ENCODE measurements around the gene ZNF654. TPM values are rescaled to one million over a fixed set of nuclear protein-coding genes. Genes with fewer than 3 reads are reported as not detected.

The ZNF654 gene
- total and polyA plus RNA-seq, 2 of the 13 experiments (the other 11 are each of a cell fraction or from before 2014, with no cell fraction given) = 1.8 to 4.1 TPM

- peak; percentile 97 for TF ChIP-seq ZFY (CRISPR knock-in tag; IDR thresholded peaks at IDR 0.05)
- TF ChIP-seq CSRNP1 (CRISPR knock-in tag; IDR thresholded peaks at IDR 0.05) = 0 out of 2 replicates have a peak, but pooled peaks have one; percentile 7
- TF ChIP-seq SOX6 (IDR thresholded peaks at IDR 0.05) = no peak
- TF ChIP-seq SOX6 (CRISPR knock-in tag; IDR thresholded peaks at IDR 0.05) = peak; percentile 72
- peak; percentile 83 for TF ChIP-seq TAF1 (CRISPR knock-in tag; IDR thresholded peaks at IDR 0.05)
- no peak for TF ChIP-seq ZC3H4 (CRISPR knock-in tag; IDR thresholded peaks at IDR 0.05; ENCODE audit: borderline replicate concordance)
- peak; percentile 71; the same call in 1 of the 2 replicates for TF ChIP-seq MYPOP (CRISPR knock-in tag; IDR thresholded peaks at IDR 0.05)
- TF ChIP-seq ZNF639 (CRISPR knock-in tag; conservative IDR thresholded peaks at IDR 0.05) = peak; percentile 62; the same call in 1 of the 2 replicates
- TF ChIP-seq CEBPB (IDR thresholded peaks at IDR 0.05; ENCODE audit: borderline replicate concordance, low read depth, low read length) = no peak
- no peak for TF ChIP-seq SRSF4 (IDR thresholded peaks at IDR 0.05; ENCODE audit: low read depth, low read length, poor library complexity, severe bottlenecking)
- TF ChIP-seq IKZF4 (CRISPR knock-in tag; IDR thresholded peaks at IDR 0.05; ENCODE audit: borderline replicate concordance, low read depth, not compliant biosample characterization) = no peak
- peak; percentile 95 for TF ChIP-seq BCL3 (CRISPR knock-in tag; IDR thresholded peaks at IDR 0.05)
- TF ChIP-seq ISL2 (CRISPR knock-in tag; IDR thresholded peaks at IDR 0.05) = peak; percentile 13; the same call in 1 of the 2 replicates
- peak; percentile 87 for TF ChIP-seq ELF3 (CRISPR knock-in tag; IDR thresholded peaks at IDR 0.05)
- no peak; the same call in 1 of the 2 replicates for TF ChIP-seq ZFP82 (CRISPR knock-in tag; IDR thresholded peaks at IDR 0.05; ENCODE audit: borderline replicate concordance)
- TF ChIP-seq ATF3 (CRISPR knock-in tag; IDR thresholded peaks at IDR 0.05) = no peak
- peak; percentile 58; the same call in 1 of the 2 replicates for TF ChIP-seq ARHGAP35 (CRISPR knock-in tag; IDR thresholded peaks at IDR 0.05; ENCODE audit: borderline replicate concordance)
- peak; percentile 89 for TF ChIP-seq PATZ1 (CRISPR knock-in tag; IDR thresholded peaks at IDR 0.05)
- no peak for TF ChIP-seq SRSF9 (IDR thresholded peaks at IDR 0.05; ENCODE audit: borderline replicate concordance, insufficient read depth, low read depth, low read length, poor library complexity, severe bottlenecking)
These were observed 90.7 kb downstream of the ZNF654 start, which contains the start of gene C3orf38 (continued) for GRCh38 chr3:88149509-88150362.

Data from HepG2 (cell line).